ENCODE data around the gene EPS8L1. TPM values are rescaled to one million over a fixed set of nuclear protein-coding genes. Genes with fewer than 3 reads are reported as not detected.

The EPS8L1 gene
- total RNA-seq, 1 donor = 2.2 TPM

GRCh38 chr19:55091126-55091910 lies 15.6 kb downstream of the EPS8L1 start:
- no peak for TF ChIP-seq CTCF (IDR thresholded peaks at IDR 0.05; ENCODE audit: insufficient read depth, low read depth, low read length)
- H3K4me3 ChIP-seq (ENCODE audit: low read depth, low read length) = no peak overlapping the region
- no peak for DNase-seq (ENCODE audit: low read depth)

GRCh38 chr19:55091955-55092354 lies 16.3 kb downstream of the EPS8L1 start:
- H3K4me3 ChIP-seq (ENCODE audit: low read depth, low read length) = no peak overlapping the region
- no peak for TF ChIP-seq CTCF (IDR thresholded peaks at IDR 0.05; ENCODE audit: insufficient read depth, low read depth, low read length)
- no peak for DNase-seq (ENCODE audit: low read depth)

- TF ChIP-seq CTCF (IDR thresholded peaks at IDR 0.05; ENCODE audit: insufficient read depth, low read depth, low read length) = no peak
- DNase-seq (ENCODE audit: low read depth) = no peak
- no peak overlapping the region for H3K4me3 ChIP-seq (ENCODE audit: low read depth, low read length)
Measured at GRCh38 chr19:55092423-55093318, 17.0 kb downstream of the EPS8L1 start.

- DNase-seq (ENCODE audit: low read depth) = no peak
- no peak for TF ChIP-seq CTCF (IDR thresholded peaks at IDR 0.05; ENCODE audit: insufficient read depth, low read depth, low read length)
- H3K4me3 ChIP-seq (ENCODE audit: low read depth, low read length) = no peak overlapping the region
Measured at GRCh38 chr19:55094456-55095259, 19.0 kb downstream of the EPS8L1 start.

- no peak for DNase-seq (ENCODE audit: low read depth)
- TF ChIP-seq CTCF (IDR thresholded peaks at IDR 0.05; ENCODE audit: insufficient read depth, low read depth, low read length) = no peak
- no peak overlapping the region for H3K4me3 ChIP-seq (ENCODE audit: low read depth, low read length)
Measured at GRCh38 chr19:55095260-55096060, 19.8 kb downstream of the EPS8L1 start.
